HG02970 (cell line): Measurements from ENCODE around the gene DTX2.
"Not testable (repeated sequence)": the region's sequence is repeated elsewhere in the genome, so short reads cannot be mapped to it uniquely, and the experiment has no call there.

Experiments
- ATAC-seq: cut with Tn5 transposase; IDR thresholded peaks from one replicate; pipeline ENCODE4 v1.9.1; 2021; ENCODE audit warnings: mild to moderate bottlenecking, moderate library complexity, moderate number of reproducible peaks; ENCODE audit not compliant: unreplicated experiment, low FRiP score

DTX2 gene

GRCh38 chr7:76442664-76443446, 18.7 kb upstream of the DTX2 start:
- ATAC-seq = not testable (repeated sequence)

- not testable (repeated sequence) for ATAC-seq
Measured at GRCh38 chr7:76443846-76444245, 17.7 kb upstream of the DTX2 start.

GRCh38 chr7:76445577-76446008, 15.9 kb upstream of the DTX2 start:
- ATAC-seq = peak; percentile 80

GRCh38 chr7:76457017-76457416, 4.5 kb upstream of the DTX2 start:
- not testable (repeated sequence) for ATAC-seq

- ATAC-seq = not testable (repeated sequence)
Measured at GRCh38 chr7:76458504-76458903, 3.0 kb upstream of the DTX2 start.

- ATAC-seq = not testable (repeated sequence)
Measured at GRCh38 chr7:76460767-76461166, 742 bp upstream of the DTX2 start.

- not testable (repeated sequence) for ATAC-seq
Measured at GRCh38 chr7:76462271-76462882, 868 bp downstream of the DTX2 start.

GRCh38 chr7:76464959-76465358, 3.5 kb downstream of the DTX2 start:
- ATAC-seq = not testable (repeated sequence)

GRCh38 chr7:76465950-76466349, 4.4 kb downstream of the DTX2 start:
- not testable (repeated sequence) for ATAC-seq

GRCh38 chr7:76467743-76468404, 6.4 kb downstream of the DTX2 start:
- ATAC-seq = not testable (repeated sequence)

GRCh38 chr7:76471556-76472221, 10.2 kb downstream of the DTX2 start:
- ATAC-seq = not testable (repeated sequence)

GRCh38 chr7:76473097-76473496, 11.6 kb downstream of the DTX2 start:
- not testable (repeated sequence) for ATAC-seq

GRCh38 chr7:76476280-76476679, 14.8 kb downstream of the DTX2 start:
- ATAC-seq = not testable (repeated sequence)

- ATAC-seq = not testable (repeated sequence)
Measured at GRCh38 chr7:76476742-76477474, 15.4 kb downstream of the DTX2 start.

GRCh38 chr7:76479628-76480027, 18.1 kb downstream of the DTX2 start:
- ATAC-seq = not testable (repeated sequence)

- not testable (repeated sequence) for ATAC-seq
Measured at GRCh38 chr7:76480403-76481253, 19.1 kb downstream of the DTX2 start.

GRCh38 chr7:76482660-76483059, 21.2 kb downstream of the DTX2 start:
- ATAC-seq = not testable (repeated sequence)

- ATAC-seq = not testable (repeated sequence)
Measured at GRCh38 chr7:76483081-76483480, 21.6 kb downstream of the DTX2 start.

GRCh38 chr7:76484456-76484855, 22.9 kb downstream of the DTX2 start:
- ATAC-seq = not testable (repeated sequence)
